GM10266 (cell line): ENCODE data around the gene HMGXB3.

Source experiments
- DNase-seq: peaks from one replicate; pipeline ENCODE4 v3.0.0; 2012; ENCODE audit errors: extremely low spot score
- TF ChIP-seq, protein P1 (sequence below): IDR thresholded peaks from 2 replicates; pipeline ENCODE4 v1.5.1; 2012; ENCODE audit warnings: mild to moderate bottlenecking, low read depth; ENCODE audit not compliant: control insufficient read depth, insufficient read depth; ENCODE audit errors: missing control alignments

HMGXB3 gene

DNA sequence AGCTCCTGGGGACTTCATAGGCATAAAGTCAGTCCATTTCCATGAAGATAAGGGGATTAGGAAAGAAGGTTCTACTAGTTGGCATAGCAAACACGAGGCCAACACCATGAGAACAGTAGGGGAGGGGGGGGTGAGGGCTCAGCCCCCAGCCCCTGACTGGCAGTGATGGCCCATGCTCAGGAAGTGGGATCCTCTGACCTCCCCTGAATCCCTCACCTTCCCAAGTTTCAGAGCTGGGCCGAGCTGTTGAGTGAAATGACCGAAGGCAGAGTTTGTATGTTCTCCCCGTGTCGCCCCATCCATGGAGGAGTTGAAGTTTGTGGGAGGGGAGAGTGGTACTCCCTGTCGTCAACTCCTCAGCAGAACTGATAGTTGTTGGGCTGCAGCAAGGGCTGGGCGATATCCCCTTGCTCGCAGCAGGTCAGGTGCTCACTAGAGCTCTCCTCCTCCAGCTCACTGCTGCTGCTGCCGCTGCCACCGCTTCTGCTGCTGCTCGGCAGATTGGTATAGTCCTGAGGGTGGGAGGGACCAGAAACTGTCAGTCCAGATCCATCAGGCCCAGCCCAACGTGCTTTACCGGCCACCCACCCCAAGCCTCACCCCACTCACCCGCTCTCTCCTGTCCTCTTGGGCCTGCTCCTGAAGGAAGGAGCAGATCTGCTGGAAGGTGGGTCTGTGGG is 53.3 kb downstream of the HMGXB3 start:
- no peak for DNase-seq
- TF ChIP-seq, protein P1, sequence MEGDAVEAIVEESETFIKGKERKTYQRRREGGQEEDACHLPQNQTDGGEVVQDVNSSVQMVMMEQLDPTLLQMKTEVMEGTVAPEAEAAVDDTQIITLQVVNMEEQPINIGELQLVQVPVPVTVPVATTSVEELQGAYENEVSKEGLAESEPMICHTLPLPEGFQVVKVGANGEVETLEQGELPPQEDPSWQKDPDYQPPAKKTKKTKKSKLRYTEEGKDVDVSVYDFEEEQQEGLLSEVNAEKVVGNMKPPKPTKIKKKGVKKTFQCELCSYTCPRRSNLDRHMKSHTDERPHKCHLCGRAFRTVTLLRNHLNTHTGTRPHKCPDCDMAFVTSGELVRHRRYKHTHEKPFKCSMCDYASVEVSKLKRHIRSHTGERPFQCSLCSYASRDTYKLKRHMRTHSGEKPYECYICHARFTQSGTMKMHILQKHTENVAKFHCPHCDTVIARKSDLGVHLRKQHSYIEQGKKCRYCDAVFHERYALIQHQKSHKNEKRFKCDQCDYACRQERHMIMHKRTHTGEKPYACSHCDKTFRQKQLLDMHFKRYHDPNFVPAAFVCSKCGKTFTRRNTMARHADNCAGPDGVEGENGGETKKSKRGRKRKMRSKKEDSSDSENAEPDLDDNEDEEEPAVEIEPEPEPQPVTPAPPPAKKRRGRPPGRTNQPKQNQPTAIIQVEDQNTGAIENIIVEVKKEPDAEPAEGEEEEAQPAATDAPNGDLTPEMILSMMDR = no peak

DNA sequence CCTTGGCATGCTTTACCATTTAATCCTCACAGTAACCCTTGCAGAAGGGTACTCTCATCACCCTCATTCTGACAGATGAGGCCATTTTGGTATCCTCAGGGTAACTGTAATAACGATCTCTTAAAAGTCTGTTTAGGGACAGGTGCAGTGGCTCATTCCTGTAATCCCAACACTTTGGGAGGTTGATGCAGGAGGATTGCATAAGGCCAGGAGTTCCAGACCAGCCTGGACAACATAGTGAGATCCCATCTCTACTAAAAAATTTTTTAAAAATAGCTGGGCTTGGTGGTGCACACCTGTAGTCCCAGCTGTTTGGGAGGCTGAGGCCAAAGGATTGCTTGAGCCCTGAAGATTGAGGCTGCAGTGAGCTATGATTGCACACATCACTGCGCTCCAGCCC is 54.0 kb downstream of the HMGXB3 start:
- TF ChIP-seq, protein P1 = no peak
- no peak for DNase-seq

DNA sequence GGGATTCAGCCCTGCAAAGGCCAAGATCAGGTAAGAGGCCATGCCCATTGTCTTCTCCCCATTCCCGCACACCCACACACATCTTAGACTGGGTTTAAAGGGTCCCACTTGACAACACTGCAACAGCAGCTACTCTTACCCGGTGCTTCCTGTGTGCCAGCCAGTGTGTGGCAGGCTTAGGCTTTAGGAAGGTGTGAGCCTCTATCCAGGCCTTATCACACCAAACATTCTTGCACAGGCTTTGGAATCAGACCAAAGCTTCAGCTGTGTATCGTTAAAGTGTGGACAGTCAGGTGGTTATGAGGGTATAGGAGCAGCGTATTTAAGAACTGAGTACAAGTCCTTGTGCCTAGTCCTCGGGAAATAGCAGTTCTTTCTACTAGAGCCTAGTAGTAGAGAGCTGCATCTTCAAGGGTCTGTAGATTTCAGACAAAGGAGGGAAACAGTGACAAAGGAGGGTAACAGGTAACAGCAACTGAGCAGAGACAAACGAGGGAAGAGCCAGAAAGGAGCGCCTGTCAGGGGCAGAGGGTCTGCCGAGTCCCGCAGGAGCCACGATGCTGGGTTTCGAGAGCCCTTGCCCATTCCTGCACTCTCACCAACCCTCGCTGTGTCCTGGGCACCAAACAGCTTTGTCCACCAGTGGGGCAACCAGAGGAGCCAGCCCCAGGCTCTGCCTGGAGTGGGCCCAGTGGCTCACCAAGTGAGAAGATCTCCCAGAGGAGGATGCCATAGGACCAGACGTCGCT is 55.0 kb downstream of the HMGXB3 start:
- TF ChIP-seq, protein P1 = no peak
- no peak for DNase-seq

DNA sequence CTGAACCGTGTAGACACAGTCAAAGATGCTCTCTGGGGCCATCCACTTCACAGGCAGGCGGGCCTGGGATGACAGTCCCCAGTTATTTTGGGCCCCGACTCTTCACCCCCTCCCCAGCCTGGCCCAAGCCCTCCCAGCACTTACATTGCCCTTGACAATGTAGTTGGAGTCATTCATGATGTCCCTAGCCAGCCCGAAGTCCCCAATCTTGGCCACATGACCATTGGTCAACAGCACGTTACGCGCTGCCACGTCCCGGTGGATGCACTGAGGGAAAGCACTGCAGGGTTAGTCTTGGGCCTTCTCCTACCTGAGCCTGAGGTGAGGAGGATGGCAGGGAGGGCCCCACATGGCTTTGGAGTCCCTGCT is 55.5 kb downstream of the HMGXB3 start:
- no peak for DNase-seq
- TF ChIP-seq, protein P1 = no peak

DNA sequence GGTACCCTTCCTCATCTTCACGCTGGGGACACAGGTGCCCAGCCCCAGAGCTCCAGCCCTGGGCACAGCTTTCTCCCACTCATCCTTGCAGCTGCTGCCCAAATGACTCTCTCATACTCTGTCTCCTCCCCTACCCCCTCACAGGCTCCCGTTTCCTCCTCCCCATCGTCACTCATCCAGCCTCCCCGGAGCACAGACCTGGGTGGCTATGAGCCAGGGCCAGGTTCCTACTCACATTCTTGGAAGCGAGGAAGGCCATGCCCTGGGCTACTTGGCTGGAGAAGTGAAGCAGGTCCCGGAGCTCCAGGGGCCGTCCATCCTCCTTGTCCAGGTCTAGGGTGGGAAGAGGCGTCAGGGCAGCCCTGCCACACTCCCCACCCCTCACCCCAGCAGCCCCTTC is 56.5 kb downstream of the HMGXB3 start:
- DNase-seq = no peak
- TF ChIP-seq, protein P1 = no peak

DNA sequence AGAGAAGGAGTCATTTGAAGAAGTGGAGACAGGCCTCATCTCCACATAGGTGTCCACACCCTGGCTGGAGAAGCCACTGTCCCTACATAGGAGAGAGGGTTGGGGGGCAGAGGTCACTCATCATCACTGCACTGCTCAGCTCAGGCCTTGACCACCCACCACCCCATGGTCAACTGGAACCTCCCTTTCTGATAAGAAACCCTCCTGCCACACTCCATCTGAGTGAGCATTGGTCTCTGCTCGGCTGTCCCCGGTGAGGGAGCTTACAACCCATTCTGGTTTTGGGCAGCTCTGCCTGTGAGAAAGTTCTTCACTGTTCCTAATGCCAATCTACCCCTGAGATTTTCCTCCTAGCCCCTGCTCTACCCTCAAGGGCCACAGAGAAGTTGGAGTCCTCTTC is 57.0 kb downstream of the HMGXB3 start:
- DNase-seq = no peak
- TF ChIP-seq, protein P1 = no peak

DNA sequence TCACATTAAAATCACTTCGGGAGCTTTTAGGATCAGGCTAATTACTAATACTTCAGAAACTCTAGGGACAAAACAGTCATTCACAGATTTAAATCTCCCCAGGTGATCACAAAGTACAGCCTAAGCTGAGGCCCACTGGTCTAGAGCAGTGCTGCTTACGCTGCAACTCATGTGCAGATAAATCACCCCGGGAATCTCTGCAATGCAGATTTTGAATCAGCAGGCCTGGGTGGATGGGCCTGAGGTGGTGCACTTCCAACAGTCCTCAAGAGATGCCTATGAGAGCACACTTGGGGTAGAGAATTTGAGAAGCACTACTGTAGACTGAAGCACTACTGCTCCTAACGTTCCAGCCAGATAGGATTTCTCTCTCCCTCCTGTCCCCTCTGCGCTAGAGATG is 57.5 kb downstream of the HMGXB3 start:
- no peak for DNase-seq
- TF ChIP-seq, protein P1 = no peak
